Measurements from ENCODE around the gene ADH6.
"Not testable (repeated sequence)": the region's sequence is repeated elsewhere in the genome, so short reads cannot be mapped to it uniquely, and the experiment has no call there.

DNA sequence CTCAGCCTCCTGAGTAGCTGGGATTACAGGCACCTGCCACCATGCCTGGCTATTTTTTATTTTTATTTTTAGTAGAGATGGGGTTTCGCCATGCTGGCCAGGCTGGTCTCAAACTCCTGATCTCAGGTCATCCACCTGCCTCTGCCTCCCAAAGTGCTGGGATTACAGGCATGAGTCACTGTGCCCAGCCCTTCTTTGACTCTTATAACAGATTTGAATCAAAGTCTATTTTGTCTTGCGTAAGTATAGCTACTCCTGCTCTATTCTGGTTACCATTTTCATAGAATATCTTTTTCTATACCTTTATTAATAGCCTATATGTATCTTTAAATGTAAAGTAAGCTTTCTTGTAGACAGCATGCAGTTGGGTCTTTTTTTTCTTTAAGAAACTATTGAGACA is 14.4 kb upstream of the ADH6 start:
- TF ChIP-seq CTCF, POLR2A (IDR thresholded peaks at IDR 0.05): not testable (repeated sequence)
